ENCODE data around the gene GUK1.

The GUK1 gene

GRCh38 chr1:228159008-228159665, 19.1 kb downstream of the GUK1 start:
- Histone ChIP-seq H3K36me3 (no peaks in the 10 kb centered on the region), H3K4me3 (no peak overlapping the region), H3K27me3 (no peaks in the 10 kb centered on the region), H3K4me1 (peaks cover 49 to 69% (median 59%) of the 10 kb centered on the region in 10 experiments), H3K9ac (no peak overlapping the region), H3K27ac (no peak overlapping the region), H4K20me1 (peaks cover 0 to 32% (median 14%) of the 10 kb centered on the region in 11 experiments; a peak in 10 of 22 replicates), H3K9me3 (replicated peaks in 1 of 11) (no peaks in the 10 kb centered on the region), H3K4me2 (no peak overlapping the region)
- TF ChIP-seq Cebpa-rat (IDR thresholded peaks at IDR 0.05), result no peak

- H3K9ac ChIP-seq, result no peak overlapping the region
- no peaks in the 10 kb centered on the region for H3K36me3 ChIP-seq
- no peak overlapping the region for H3K4me3 ChIP-seq
- H3K27ac ChIP-seq, result no peak overlapping the region
- no peaks in the 10 kb centered on the region for H3K9me3 ChIP-seq (replicated peaks in 1 of 11)
- no peak for TF ChIP-seq Cebpa-rat (IDR thresholded peaks at IDR 0.05)
- no peak overlapping the region for H3K4me2 ChIP-seq
- peaks cover 56 to 68% (median 62%) of the 10 kb centered on the region in 10 experiments for H3K4me1 ChIP-seq
- H4K20me1 ChIP-seq, result peaks cover 0 to 20% (median 3%) of the 10 kb centered on the region in 11 experiments; a peak in 6 of 22 replicates
- no peaks in the 10 kb centered on the region for H3K27me3 ChIP-seq
Measured at GRCh38 chr1:228160201-228160761, 20.2 kb downstream of the GUK1 start.

GRCh38 chr1:228161362-228161761, 21.3 kb downstream of the GUK1 start:
- H4K20me1 ChIP-seq, result peaks cover 0 to 12% (median 0%) of the 10 kb centered on the region in 11 experiments; a peak in 6 of 22 replicates
- no peaks in the 10 kb centered on the region for H3K36me3 ChIP-seq
- peak overlapping the region in 6 of 11 experiments; percentile 72 to 93 (median 76); a peak in 8 of 22 replicates for H3K4me2 ChIP-seq
- peak overlapping the region in 2 of 11 experiments; percentile 10 to 31; a peak in 1 of 22 replicates for H3K9ac ChIP-seq
- peaks cover 48 to 60% (median 51%) of the 10 kb centered on the region in 10 experiments for H3K4me1 ChIP-seq
- H3K4me3 ChIP-seq, result no peak overlapping the region
- no peak for TF ChIP-seq Cebpa-rat (IDR thresholded peaks at IDR 0.05)
- no peaks in the 10 kb centered on the region for H3K9me3 ChIP-seq (replicated peaks in 1 of 11)
- no peaks in the 10 kb centered on the region for H3K27me3 ChIP-seq
- 0 out of 22 replicates have a peak overlapping the region, but pooled peaks of 1 of the 11 experiments have one; percentile 62 for H3K27ac ChIP-seq

GRCh38 chr1:228161866-228162265, 21.8 kb downstream of the GUK1 start:
- Histone ChIP-seq H3K36me3 (no peaks in the 10 kb centered on the region), H3K4me2 (peak overlapping the region; percentile 57 to 93 (median 73)), H3K9me3 (replicated peaks in 1 of 11) (no peaks in the 10 kb centered on the region), H3K4me1 (peaks cover 48 to 60% (median 51%) of the 10 kb centered on the region in 10 experiments), H3K27ac (peak overlapping the region in 9 of 11 experiments; percentile 42 to 100 (median 52); a peak in 14 of 22 replicates), H3K9ac (peak overlapping the region in 9 of 11 experiments; percentile 15 to 65 (median 40); a peak in 13 of 22 replicates), H4K20me1 (peaks cover 0 to 12% (median 0%) of the 10 kb centered on the region in 11 experiments; a peak in 7 of 22 replicates), H3K27me3 (no peaks in the 10 kb centered on the region), H3K4me3 (no peak overlapping the region)
- TF ChIP-seq Cebpa-rat (IDR thresholded peaks at IDR 0.05), result no peak

GRCh38 chr1:228162286-228163006, 22.4 kb downstream of the GUK1 start:
- H3K9me3 ChIP-seq (replicated peaks in 1 of 11), result no peaks in the 10 kb centered on the region
- peak overlapping the region; percentile 57 to 93 (median 73) for H3K4me2 ChIP-seq
- H3K36me3 ChIP-seq, result no peaks in the 10 kb centered on the region
- H3K27me3 ChIP-seq, result no peaks in the 10 kb centered on the region
- no peak overlapping the region for H3K4me3 ChIP-seq
- peaks cover 0 to 13% (median 0%) of the 10 kb centered on the region in 11 experiments; a peak in 6 of 22 replicates for H4K20me1 ChIP-seq
- TF ChIP-seq Cebpa-rat (IDR thresholded peaks at IDR 0.05), result no peak
- H3K4me1 ChIP-seq, result peaks cover 45 to 58% (median 51%) of the 10 kb centered on the region in 10 experiments
- peak overlapping the region; percentile 8 to 65 (median 40); a peak in 15 of 22 replicates for H3K9ac ChIP-seq
- H3K27ac ChIP-seq, result peak overlapping the region; percentile 39 to 100 (median 51); a peak in 21 of 22 replicates

GRCh38 chr1:228163007-228163753, 23.1 kb downstream of the GUK1 start:
- Histone ChIP-seq H3K9me3 (replicated peaks in 1 of 11) (no peaks in the 10 kb centered on the region), H4K20me1 (peaks cover 0 to 20% (median 0%) of the 10 kb centered on the region in 11 experiments; a peak in 7 of 22 replicates), H3K4me1 (peaks cover 45 to 58% (median 50%) of the 10 kb centered on the region in 10 experiments), H3K4me3 (no peak overlapping the region), H3K4me2 (peak overlapping the region; percentile 57 to 93 (median 73)), H3K36me3 (peaks cover 0 to 7% (median 0%) of the 10 kb centered on the region in 11 experiments; a peak in 1 of 22 replicates), H3K27ac (peak overlapping the region; percentile 39 to 100 (median 51); a peak in 19 of 22 replicates), H3K9ac (peak overlapping the region in 9 of 11 experiments; percentile 15 to 65 (median 41); a peak in 10 of 22 replicates), H3K27me3 (no peaks in the 10 kb centered on the region)
- no peak for TF ChIP-seq Cebpa-rat (IDR thresholded peaks at IDR 0.05)

- TF ChIP-seq Cebpa-rat (IDR thresholded peaks at IDR 0.05), result no peak
- peak overlapping the region in 2 of 11 experiments; percentile 84 to 96; a peak in 3 of 22 replicates for H3K9ac ChIP-seq
- peaks cover 0 to 15% (median 0%) of the 10 kb centered on the region in 11 experiments; a peak in 2 of 22 replicates for H3K36me3 ChIP-seq
- H3K4me2 ChIP-seq, result peak overlapping the region; percentile 83 to 97 (median 93); a peak in 21 of 22 replicates
- H3K27ac ChIP-seq, result peak overlapping the region in 7 of 11 experiments; percentile 76 to 100 (median 98); a peak in 11 of 22 replicates
- H3K4me1 ChIP-seq, result peaks cover 50 to 65% (median 58%) of the 10 kb centered on the region in 10 experiments
- no peaks in the 10 kb centered on the region for H3K27me3 ChIP-seq
- peaks cover 0 to 28% (median 0%) of the 10 kb centered on the region in 11 experiments; a peak in 9 of 22 replicates for H4K20me1 ChIP-seq
- H3K4me3 ChIP-seq, result no peak overlapping the region
- no peaks in the 10 kb centered on the region for H3K9me3 ChIP-seq (replicated peaks in 1 of 11)
Measured at GRCh38 chr1:228163776-228164519, 23.9 kb downstream of the GUK1 start.
